ENCODE results near the gene SLPI. TPM values are rescaled to one million over a fixed set of nuclear protein-coding genes. Genes with fewer than 3 reads are reported as not detected.

The SLPI gene
- total and polyA plus RNA-seq, 2 donors from 2014 or later, result 105 to 3,615 TPM

DNA sequence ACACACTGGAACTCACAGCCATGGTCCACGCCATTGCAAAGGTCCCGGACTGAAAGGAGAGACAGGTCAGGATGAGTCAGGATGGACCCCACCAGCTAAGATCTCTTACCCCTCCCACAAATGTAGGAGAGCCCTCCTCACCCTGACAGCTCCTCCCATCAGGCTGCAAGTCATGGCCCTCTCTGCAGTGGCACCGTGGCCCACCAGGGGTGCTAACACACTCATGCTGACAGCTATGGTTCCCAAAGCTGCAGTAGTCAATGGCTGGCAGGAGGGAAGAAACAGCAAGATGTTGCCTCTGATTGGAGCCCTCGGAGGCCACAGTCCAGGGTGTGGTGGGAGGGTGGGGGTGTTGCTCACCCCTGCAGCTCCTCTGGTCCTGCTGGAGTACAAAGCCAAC is 46.6 kb upstream of the SLPI start:
- no peak overlapping the region for H3K4me3 ChIP-seq (ENCODE audit: low read length in 3 of 3)
- DNase-seq (no peak), FAIRE-seq (no peak)
- H3K27ac ChIP-seq (ENCODE audit: low read depth in 2 of 2, low read length in 2 of 2), result no peak overlapping the region
- H3K9me3 ChIP-seq (ENCODE audit: control insufficient read depth in 2 of 3, insufficient read depth in 1 of 3, low read length in 3 of 3), result no peaks in the 10 kb centered on the region
- H3K9ac ChIP-seq (ENCODE audit: low read length in 3 of 3), result no peak overlapping the region
- no peak for TF ChIP-seq CTCF (IDR thresholded peaks at IDR 0.05; ENCODE audit: borderline replicate concordance, extremely low read depth, insufficient read depth)
- H3K27me3 ChIP-seq (ENCODE audit: control insufficient read depth, insufficient read depth, low read length), result peaks cover 4% of the 10 kb centered on the region
- H3K4me1 ChIP-seq (ENCODE audit: control insufficient read depth in 2 of 3, insufficient read depth in 2 of 3, low read depth in 1 of 3, low read length in 3 of 3), result no peaks in the 10 kb centered on the region
- intact Hi-C loops (cut with DNase I), result no loop called here
- no peaks in the 10 kb centered on the region for H3K36me3 ChIP-seq (ENCODE audit: control insufficient read depth in 2 of 3, insufficient read depth in 3 of 3, low read length in 3 of 3)

GRCh38 chr20:45299786-45300185 is 45.4 kb upstream of the SLPI start:
- FAIRE-seq (no peak), DNase-seq (no peak)
- Histone ChIP-seq H3K4me3 (ENCODE audit: low read length in 3 of 3) (no peak overlapping the region), H3K9ac (ENCODE audit: low read length in 3 of 3) (no peak overlapping the region), H3K36me3 (ENCODE audit: control insufficient read depth in 2 of 3, insufficient read depth in 3 of 3, low read length in 3 of 3) (no peaks in the 10 kb centered on the region), H3K9me3 (ENCODE audit: control insufficient read depth in 2 of 3, insufficient read depth in 1 of 3, low read length in 3 of 3) (no peaks in the 10 kb centered on the region), H3K27me3 (ENCODE audit: control insufficient read depth, insufficient read depth, low read length) (peaks cover 4% of the 10 kb centered on the region), H3K4me1 (ENCODE audit: control insufficient read depth in 2 of 3, insufficient read depth in 2 of 3, low read depth in 1 of 3, low read length in 3 of 3) (no peaks in the 10 kb centered on the region), H3K27ac (ENCODE audit: low read depth in 2 of 2, low read length in 2 of 2) (no peak overlapping the region)
- no peak for TF ChIP-seq CTCF (IDR thresholded peaks at IDR 0.05; ENCODE audit: borderline replicate concordance, extremely low read depth, insufficient read depth)
- intact Hi-C loops (cut with DNase I), result no loop called here

GRCh38 chr20:45297786-45298497 is 43.6 kb upstream of the SLPI start:
- Histone ChIP-seq H3K9ac (ENCODE audit: low read length in 3 of 3) (no peak overlapping the region), H3K27me3 (ENCODE audit: control insufficient read depth, insufficient read depth, low read length) (no peaks in the 10 kb centered on the region), H3K4me1 (ENCODE audit: control insufficient read depth in 2 of 3, insufficient read depth in 2 of 3, low read depth in 1 of 3, low read length in 3 of 3) (no peaks in the 10 kb centered on the region), H3K36me3 (ENCODE audit: control insufficient read depth in 2 of 3, insufficient read depth in 3 of 3, low read length in 3 of 3) (no peaks in the 10 kb centered on the region), H3K27ac (ENCODE audit: low read depth in 2 of 2, low read length in 2 of 2) (no peak overlapping the region), H3K9me3 (ENCODE audit: control insufficient read depth in 2 of 3, insufficient read depth in 1 of 3, low read length in 3 of 3) (no peaks in the 10 kb centered on the region), H3K4me3 (ENCODE audit: low read length in 3 of 3) (no peak overlapping the region)
- no peak for DNase-seq
- no peak for TF ChIP-seq CTCF (IDR thresholded peaks at IDR 0.05; ENCODE audit: borderline replicate concordance, extremely low read depth, insufficient read depth)
- intact Hi-C loops (cut with DNase I), result no loop called here
- no peak for FAIRE-seq

DNA sequence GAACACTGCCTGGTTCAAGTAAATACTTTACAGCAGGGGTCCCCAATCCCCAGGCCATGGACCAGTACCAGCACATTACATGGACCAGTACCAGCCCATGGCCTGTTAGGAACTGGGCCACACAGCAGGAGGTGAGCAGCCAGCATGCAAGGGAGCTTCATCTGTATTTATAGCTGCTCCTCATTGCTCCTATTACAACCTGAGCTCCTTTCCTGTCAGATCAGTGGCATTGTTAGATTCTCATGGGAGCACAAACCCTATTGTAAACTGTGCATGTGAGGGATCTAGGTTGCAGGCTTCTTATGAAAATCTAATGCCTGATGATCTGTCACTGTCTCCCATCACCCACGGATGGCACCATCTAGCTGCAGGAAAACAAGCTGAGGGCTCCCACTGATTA is 40.3 kb upstream of the SLPI start:
- Histone ChIP-seq H3K36me3 (ENCODE audit: control insufficient read depth in 2 of 3, insufficient read depth in 3 of 3, low read length in 3 of 3) (no peaks in the 10 kb centered on the region), H3K4me1 (ENCODE audit: control insufficient read depth in 2 of 3, insufficient read depth in 2 of 3, low read depth in 1 of 3, low read length in 3 of 3) (no peaks in the 10 kb centered on the region), H3K4me3 (ENCODE audit: low read length in 3 of 3) (no peak overlapping the region), H3K27me3 (ENCODE audit: control insufficient read depth, insufficient read depth, low read length) (no peaks in the 10 kb centered on the region), H3K27ac (ENCODE audit: low read depth in 2 of 2, low read length in 2 of 2) (no peak overlapping the region), H3K9me3 (ENCODE audit: control insufficient read depth in 2 of 3, insufficient read depth in 1 of 3, low read length in 3 of 3) (no peaks in the 10 kb centered on the region), H3K9ac (ENCODE audit: low read length in 3 of 3) (no peak overlapping the region)
- TF ChIP-seq CTCF (IDR thresholded peaks at IDR 0.05; ENCODE audit: borderline replicate concordance, extremely low read depth, insufficient read depth), result no peak
- FAIRE-seq, result no peak
- DNase-seq, result no peak
- intact Hi-C loops (cut with DNase I), result no loop called here
